SK-MEL-5 (cell line): ENCODE results near the gene GNPNAT1. TPM values are rescaled to one million over a fixed set of nuclear protein-coding genes. Genes with fewer than 3 reads are reported as not detected.
"Not testable (repeated sequence)": the region's sequence is repeated elsewhere in the genome, so short reads cannot be mapped to it uniquely, and the experiment has no call there.

Source experiments
- DNase-seq: peaks from one replicate; pipeline ENCODE4 v3.0.0-alpha.2; 2016; ENCODE audit warnings: low read depth, low spot score
- in situ Hi-C: cut with HindIII; loops from 2 replicates; pipeline ENCODE4 v1.10.0; 2016; ENCODE audit warnings: low sequenced_read_pairs, high pct_unique_total_duplicates, low pct_unique_long_range_greater_than_20kb
- total RNA-seq: library from RNA; depleted of rRNA; stranded (reverse); fragments of >200 nt; shearing (Covaris generic); gene quantifications from 2 replicates; pipeline ENCODE4 v1.2.3, GENCODE V29; 2014

Gene GNPNAT1
- total RNA-seq, 1 experiment from 2014 or later = 28.4 TPM

- in situ Hi-C loops = no loop called here
- DNase-seq = no peak
Measured at GRCh38 chr14:52797653-52798052, 6.2 kb upstream of the GNPNAT1 start.

- in situ Hi-C loops = no loop called here
- no peak for DNase-seq
Measured at GRCh38 chr14:52793061-52793460, 1.7 kb upstream of the GNPNAT1 start.

GRCh38 chr14:52792097-52792415 is 649 bp upstream of the GNPNAT1 start:
- DNase-seq = no peak
- in situ Hi-C loops = no loop called here

DNA sequence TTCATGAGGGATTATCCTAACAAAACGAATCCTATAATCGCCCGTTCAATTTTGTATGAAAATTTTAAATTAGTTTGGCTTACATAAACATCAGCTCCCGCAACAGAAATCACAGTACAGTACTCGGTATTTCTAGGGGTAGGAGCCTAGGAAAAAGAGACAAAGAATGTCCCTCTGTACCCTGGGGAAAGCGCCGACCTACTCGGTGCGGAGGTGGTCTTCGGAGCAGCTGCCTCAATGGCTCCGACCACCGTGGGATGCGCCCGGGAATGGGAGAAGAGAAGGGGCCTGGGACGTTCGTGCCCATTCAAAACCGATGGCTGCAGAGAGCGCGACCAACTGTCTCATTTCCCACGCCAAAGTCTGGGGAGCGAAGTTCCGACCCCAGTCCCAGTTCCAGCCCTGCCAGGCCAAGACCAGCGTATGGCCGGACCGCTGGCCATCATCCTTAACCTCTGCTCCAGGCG is 618 bp downstream of the GNPNAT1 start:
- DNase-seq = no peak
- in situ Hi-C loops = no loop called here

DNA sequence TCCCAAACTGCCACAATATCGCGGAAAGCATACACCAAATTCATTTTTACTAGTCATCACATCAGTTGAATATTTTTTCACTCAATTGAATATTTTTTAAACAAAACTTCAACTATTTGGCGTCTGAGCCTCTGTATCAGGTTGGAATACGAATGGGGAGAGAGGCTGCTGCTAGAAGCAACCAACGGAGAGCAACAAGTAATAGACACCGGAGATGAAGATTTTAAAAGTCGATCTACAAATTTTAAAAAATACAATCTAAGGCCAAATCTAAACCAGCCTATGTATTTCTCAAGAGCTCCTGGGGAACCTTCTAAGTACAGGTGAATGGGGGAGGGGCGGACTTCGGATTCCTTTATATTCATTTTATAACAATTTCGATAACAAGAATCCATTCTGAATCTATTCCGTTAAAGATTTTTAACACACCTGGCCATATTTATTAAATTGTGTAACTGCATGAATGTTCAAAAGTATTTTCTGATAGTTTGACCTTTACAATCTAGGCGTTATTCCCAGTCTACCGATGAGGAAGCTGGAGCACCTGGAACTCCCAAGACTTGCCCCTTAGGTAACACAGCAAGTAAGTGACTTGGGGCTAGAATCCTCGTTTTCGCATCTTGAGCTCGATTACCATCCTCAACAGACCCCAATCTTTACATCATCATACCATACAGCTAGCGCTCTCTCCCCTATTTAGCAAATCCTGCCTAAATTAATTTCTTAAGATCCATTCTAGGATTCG is 1.2 kb downstream of the GNPNAT1 start:
- no peak for DNase-seq
- in situ Hi-C loops = no loop called here

- in situ Hi-C loops = no loop called here
Measured at GRCh38 chr14:52789118-52789517, 2.3 kb downstream of the GNPNAT1 start.

GRCh38 chr14:52786887-52787286 is 4.5 kb downstream of the GNPNAT1 start:
- in situ Hi-C loops = no loop called here
- no peak for DNase-seq

More at GRCh38 chr14:52789118-52789517, 2.3 kb downstream of the GNPNAT1 start:
- DNase-seq = no peak

GRCh38 chr14:52783206-52783605 is 8.2 kb downstream of the GNPNAT1 start:
- no peak for DNase-seq
- in situ Hi-C loops = no loop called here

DNA sequence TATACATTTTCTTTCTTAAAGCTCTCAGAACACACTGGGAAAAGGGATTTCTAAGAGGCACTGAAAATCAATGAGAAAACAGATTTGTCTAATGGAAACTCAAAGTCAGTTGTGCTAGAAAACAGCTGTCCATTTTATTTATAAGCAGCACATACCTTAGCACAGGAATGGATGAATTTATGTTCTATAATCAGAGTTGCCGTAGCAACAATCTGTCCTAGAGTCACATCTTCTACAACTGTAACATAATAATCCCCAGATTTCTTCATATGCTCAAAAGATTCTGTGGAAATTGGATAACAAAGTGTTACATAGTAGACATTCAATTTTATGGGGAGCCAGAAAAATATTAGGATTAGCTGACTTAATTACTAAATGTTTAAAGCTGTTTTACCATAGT is 9.8 kb downstream of the GNPNAT1 start:
- no peak for DNase-seq
- in situ Hi-C loops = no loop called here

- in situ Hi-C loops = no loop called here
Measured at GRCh38 chr14:52780893-52781292, 10.5 kb downstream of the GNPNAT1 start.

DNA sequence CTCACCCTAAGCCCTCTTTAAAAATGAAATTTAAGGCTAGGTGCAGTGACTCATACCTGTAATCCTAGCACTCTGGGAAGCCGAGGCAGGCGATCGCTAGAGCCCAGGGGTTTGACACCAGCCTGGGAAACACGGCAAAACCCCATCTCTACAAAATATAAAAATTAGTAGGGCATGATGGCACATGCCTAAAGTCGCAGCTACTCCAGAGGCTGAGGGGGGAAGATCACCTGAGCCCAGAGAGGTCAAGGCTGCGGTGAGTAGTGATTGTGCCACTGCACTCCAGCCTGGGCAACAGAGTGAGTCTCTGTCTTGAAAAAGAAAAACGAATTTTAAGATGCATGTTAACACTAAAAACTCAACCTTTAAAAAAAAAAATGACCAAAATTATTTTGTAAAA is 12.7 kb downstream of the GNPNAT1 start:
- no peak for DNase-seq

More at GRCh38 chr14:52780893-52781292, 10.5 kb downstream of the GNPNAT1 start:
- DNase-seq = no peak

DNA sequence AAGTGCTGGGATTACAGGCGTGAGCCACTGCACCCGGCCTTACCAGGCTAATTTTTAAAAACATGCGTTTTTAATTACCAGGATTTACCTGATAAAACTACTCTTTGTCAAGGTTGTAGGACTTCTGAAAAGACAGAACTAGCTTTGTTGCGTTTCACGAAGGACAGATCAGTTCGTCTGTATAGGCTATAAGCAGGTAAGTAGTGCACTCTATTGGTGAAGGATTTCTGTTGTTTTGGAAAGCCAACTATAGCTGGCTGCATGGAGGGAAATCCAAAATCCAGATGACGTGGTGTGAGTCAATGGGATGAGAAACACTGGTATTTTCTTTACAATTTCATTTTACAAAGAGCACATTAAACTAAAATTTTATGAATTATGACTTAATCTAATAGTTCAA is 14.6 kb downstream of the GNPNAT1 start:
- in situ Hi-C loops = no loop called here
- DNase-seq = no peak

More for the DNA sequence above, 12.7 kb downstream of the GNPNAT1 start:
- in situ Hi-C loops = no loop called here

GRCh38 chr14:52769887-52770286 is 21.5 kb downstream of the GNPNAT1 start:
- in situ Hi-C loops = no loop called here
- no peak for DNase-seq

DNA sequence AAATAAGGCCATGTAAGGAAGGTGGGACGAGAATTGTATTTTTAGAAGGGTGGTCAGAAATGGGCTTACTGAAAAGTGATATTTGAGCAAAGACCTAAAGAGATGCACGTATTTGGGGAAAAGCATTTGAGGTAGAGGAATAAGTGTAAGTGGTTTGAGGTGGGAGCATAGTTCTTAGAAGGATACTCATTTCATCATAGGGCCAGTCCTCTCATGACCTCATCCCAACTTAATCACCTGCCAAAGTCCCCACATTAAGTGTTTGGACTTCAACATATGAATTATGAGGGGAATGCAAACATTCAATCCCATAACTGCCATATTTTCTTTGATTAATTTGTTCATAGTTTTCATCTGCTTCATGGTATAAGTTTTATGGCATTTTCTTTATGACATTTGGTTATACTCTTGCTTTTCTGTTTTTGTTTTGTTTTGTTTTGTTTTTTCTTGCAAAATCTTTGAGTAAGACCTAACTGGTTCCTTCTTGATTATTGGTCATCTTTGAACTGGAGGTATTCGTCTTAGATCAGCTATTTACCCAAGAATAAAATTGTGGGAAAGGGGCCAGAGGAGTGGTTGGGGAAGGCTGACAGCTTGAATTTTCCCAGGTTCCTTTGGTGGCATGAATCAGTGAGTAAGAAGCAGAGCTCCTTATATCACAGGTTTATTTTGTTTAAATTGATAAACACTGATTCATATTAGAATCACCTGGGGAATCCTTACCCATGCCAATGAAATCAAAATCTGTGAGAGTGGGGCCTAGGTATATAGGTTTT is 24.2 kb downstream of the GNPNAT1 start:
- DNase-seq = no peak
- in situ Hi-C loops = no loop called here

- in situ Hi-C loops, DNase-seq: not testable (repeated sequence)
Measured at GRCh38 chr14:52762923-52763322, 28.5 kb downstream of the GNPNAT1 start.

DNA sequence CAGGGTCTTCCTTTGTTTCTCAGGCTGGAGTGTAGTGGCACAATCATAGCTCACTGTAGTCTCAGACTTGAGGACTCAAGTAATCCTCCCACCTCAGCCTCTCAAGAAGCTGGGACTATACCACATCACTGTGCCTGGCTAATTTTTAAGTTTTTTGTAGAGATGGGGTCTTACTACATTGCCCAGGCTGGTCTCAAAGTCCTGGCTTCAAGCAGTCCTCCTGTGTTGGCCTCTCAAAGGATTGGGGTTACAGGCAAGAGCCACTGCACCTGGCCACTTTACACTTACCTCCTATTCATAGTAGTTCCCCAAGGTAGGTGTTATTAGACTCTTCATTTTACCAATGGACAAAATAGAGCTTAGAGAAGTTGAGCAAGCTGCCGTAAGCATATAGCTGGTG is 32.3 kb downstream of the GNPNAT1 start:
- in situ Hi-C loops = no loop called here
- DNase-seq = no peak

DNA sequence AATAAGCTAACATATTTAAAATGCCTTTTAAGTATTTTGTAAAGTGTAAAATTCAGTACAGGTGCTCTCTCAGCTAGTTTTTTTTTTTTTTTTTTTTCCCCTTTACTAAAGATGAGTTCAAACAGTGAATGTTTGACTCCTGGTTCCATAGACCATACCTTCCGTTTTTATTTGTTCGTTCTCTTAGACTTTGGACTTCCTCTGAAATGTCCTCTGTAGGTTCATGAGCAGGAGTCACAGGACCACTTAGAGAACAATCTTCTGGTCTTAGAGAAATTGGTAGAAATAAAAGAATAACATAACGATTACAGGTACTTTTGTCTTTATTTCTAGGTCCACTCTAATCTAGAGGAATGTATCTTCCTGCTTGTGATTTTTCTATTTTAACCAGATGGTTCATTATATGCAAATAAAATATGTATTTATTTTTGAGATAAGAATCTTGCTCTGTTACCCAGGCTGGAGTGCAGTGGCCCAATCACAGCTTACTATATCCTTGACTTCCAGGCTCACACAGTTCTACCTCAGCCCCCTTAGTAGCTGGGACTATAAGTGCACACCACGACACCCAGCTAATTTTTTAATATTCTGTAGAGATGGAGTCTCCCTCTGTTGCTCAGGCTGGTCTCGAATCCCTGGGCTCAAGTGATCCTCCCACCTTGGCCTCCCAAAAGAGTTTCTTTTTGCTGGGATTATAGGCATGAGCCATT is 35.6 kb downstream of the GNPNAT1 start:
- in situ Hi-C loops = no loop called here
- no peak for DNase-seq

DNA sequence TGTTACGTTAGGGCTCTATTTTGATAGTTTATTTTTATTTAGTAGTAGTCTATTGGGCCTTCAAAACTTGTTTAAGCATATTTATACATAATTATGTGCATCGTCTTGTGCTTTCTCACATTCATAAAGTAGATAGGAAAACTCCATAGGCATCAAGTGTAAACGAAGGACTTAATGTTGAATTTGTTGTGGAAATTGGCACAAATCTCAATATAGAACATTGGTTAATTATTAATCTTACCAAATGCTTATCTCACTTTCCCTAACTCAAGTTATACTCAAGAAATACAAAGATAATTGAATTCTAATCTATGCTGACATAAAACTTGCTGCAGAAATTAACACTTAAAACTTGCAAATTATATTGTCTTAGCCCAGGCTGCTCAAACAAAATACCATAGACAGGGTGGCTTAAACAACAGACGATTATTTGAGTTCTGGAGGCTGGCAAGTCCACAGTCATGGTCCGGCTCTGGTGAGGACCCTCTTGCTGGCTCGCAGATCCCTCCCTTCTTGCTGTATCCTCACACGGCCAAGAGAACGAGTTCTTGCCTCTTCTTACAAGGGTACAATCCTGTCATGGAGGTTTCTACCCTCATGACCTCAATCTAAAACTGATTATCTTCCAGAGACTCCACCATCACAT is 42.6 kb downstream of the GNPNAT1 start:
- in situ Hi-C loops = no loop called here

More for the DNA sequence above, 42.6 kb downstream of the GNPNAT1 start:
- no peak for DNase-seq
